ENCODE measurements around the gene TRPC5OS.
A peak's percentile ranks its signal among the peaks of the same experiment; 100 is the strongest.

Gene TRPC5OS

GRCh38 chrX:111914398-111915090 lies 38.6 kb downstream of the TRPC5OS start:
- peak; percentile 55 for DNase-seq

GRCh38 chrX:111917591-111917990 lies 41.6 kb downstream of the TRPC5OS start:
- DNase-seq, result no peak

- peak; percentile 1 for DNase-seq
These were observed 52.5 kb downstream of the TRPC5OS start for GRCh38 chrX:111928456-111928855.
